ENCODE data around the gene ARPC4.
"Not testable (repeated sequence)": the region's sequence is repeated elsewhere in the genome, so short reads cannot be mapped to it uniquely, and the experiment has no call there.

DNA sequence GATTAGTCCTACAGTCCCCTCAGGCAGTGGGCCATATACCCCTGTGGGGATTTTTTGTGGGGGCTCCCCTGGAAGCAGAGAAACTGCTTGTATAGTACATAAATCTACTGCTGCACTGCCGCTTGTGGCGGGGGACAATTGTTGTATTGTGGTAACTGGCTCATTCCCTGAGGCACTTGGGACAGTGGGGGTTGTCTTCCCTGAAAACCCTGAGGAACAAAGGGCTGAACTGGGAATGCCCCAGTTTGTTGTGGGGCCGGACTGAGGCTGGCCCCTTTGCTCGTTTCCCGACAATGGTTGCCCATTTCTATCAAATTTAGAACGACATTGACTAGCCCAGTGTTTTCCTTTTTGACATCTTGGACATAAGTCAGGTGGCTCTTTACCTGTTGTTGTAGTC is 58.5 kb downstream of the ARPC4 start:
- TF ChIP-seq GABPA (IDR thresholded peaks at IDR 0.05; ENCODE audit: low read depth); POLR2AphosphoS5 (IDR thresholded peaks at IDR 0.05; ENCODE audit: low read depth); SPI1 (IDR thresholded peaks at IDR 0.05; ENCODE audit: borderline replicate concordance, low read depth): not testable (repeated sequence)
- TF ChIP-seq, protein P1, sequence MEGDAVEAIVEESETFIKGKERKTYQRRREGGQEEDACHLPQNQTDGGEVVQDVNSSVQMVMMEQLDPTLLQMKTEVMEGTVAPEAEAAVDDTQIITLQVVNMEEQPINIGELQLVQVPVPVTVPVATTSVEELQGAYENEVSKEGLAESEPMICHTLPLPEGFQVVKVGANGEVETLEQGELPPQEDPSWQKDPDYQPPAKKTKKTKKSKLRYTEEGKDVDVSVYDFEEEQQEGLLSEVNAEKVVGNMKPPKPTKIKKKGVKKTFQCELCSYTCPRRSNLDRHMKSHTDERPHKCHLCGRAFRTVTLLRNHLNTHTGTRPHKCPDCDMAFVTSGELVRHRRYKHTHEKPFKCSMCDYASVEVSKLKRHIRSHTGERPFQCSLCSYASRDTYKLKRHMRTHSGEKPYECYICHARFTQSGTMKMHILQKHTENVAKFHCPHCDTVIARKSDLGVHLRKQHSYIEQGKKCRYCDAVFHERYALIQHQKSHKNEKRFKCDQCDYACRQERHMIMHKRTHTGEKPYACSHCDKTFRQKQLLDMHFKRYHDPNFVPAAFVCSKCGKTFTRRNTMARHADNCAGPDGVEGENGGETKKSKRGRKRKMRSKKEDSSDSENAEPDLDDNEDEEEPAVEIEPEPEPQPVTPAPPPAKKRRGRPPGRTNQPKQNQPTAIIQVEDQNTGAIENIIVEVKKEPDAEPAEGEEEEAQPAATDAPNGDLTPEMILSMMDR (IDR thresholded peaks at IDR 0.05; ENCODE audit: insufficient read depth, low read length): not testable (repeated sequence)
- TF ChIP-seq, protein P2, sequence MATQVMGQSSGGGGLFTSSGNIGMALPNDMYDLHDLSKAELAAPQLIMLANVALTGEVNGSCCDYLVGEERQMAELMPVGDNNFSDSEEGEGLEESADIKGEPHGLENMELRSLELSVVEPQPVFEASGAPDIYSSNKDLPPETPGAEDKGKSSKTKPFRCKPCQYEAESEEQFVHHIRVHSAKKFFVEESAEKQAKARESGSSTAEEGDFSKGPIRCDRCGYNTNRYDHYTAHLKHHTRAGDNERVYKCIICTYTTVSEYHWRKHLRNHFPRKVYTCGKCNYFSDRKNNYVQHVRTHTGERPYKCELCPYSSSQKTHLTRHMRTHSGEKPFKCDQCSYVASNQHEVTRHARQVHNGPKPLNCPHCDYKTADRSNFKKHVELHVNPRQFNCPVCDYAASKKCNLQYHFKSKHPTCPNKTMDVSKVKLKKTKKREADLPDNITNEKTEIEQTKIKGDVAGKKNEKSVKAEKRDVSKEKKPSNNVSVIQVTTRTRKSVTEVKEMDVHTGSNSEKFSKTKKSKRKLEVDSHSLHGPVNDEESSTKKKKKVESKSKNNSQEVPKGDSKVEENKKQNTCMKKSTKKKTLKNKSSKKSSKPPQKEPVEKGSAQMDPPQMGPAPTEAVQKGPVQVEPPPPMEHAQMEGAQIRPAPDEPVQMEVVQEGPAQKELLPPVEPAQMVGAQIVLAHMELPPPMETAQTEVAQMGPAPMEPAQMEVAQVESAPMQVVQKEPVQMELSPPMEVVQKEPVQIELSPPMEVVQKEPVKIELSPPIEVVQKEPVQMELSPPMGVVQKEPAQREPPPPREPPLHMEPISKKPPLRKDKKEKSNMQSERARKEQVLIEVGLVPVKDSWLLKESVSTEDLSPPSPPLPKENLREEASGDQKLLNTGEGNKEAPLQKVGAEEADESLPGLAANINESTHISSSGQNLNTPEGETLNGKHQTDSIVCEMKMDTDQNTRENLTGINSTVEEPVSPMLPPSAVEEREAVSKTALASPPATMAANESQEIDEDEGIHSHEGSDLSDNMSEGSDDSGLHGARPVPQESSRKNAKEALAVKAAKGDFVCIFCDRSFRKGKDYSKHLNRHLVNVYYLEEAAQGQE (IDR thresholded peaks at IDR 0.05; ENCODE audit: insufficient replicate concordance, low read depth): not testable (repeated sequence)

Data from HL-60 (cell line).